Prostate gland (tissue), 2 donors: ENCODE results near the gene HPS4.

ENCODE experiments used
- CTCF ChIP-seq, 4 experiments: fragments of 200-600 bp in 2 of 4; fragments of 450-650 bp in 2 of 4; sonication (generic) in 2 of 4; IDR thresholded peaks; 1 replicate in 3 of 4; 2 replicates in 1 of 4; pipeline ENCODE4 v1.5.1; 2016 to 2019; ENCODE audit warnings: antibody characterized with exemption in 4 of 4, mild to moderate bottlenecking in 2 of 4, moderate library complexity in 2 of 4
- POLR2A ChIP-seq: fragments of 450-650 bp; IDR thresholded peaks from one replicate; pipeline ENCODE4 v1.6.1; 2016; ENCODE audit warnings: antibody characterized with exemption, mild to moderate bottlenecking
- POLR2AphosphoS5 ChIP-seq: sonication (generic); formaldehyde crosslinking; IDR thresholded peaks from one replicate; pipeline ENCODE4 v1.6.1; 2017; ENCODE audit warnings: antibody characterized with exemption

- TF ChIP-seq POLR2A (no peak), POLR2AphosphoS5 (no peak), CTCF (IDR thresholded peaks at IDR 0.05) (no peak)
These were observed 18.4 kb upstream of the HPS4 start for GRCh38 chr22:26501996-26502395.
